Glutamatergic neuron (in vitro differentiated cells): Measurements from ENCODE around the gene UBE3D. TPM values are rescaled to one million over a fixed set of nuclear protein-coding genes. Genes with fewer than 3 reads are reported as not detected.

Source experiments
- DNase-seq: peaks from one replicate; pipeline ENCODE4 v3.0.0; 2022
- H3K27ac Mint-ChIP-seq: one replicate; pipeline ENCODE4 v1.8.0; 2020; ENCODE audit warnings: mild to moderate bottlenecking, mixed read lengths, inconsistent platforms; ENCODE audit not compliant: unreplicated experiment
- H3K27me3 Mint-ChIP-seq: one replicate; pipeline ENCODE4 v1.8.0; 2020; ENCODE audit warnings: mild to moderate bottlenecking, moderate library complexity, mixed read lengths, inconsistent platforms; ENCODE audit not compliant: unreplicated experiment
- H3K36me3 Mint-ChIP-seq: one replicate; pipeline ENCODE4 v1.8.0; 2020; ENCODE audit warnings: mild to moderate bottlenecking, mixed read lengths, inconsistent platforms; ENCODE audit not compliant: unreplicated experiment
- H3K4me1 Mint-ChIP-seq: one replicate; pipeline ENCODE4 v1.8.0; 2020; ENCODE audit warnings: mild to moderate bottlenecking, low read depth, mixed read lengths, inconsistent platforms; ENCODE audit not compliant: unreplicated experiment
- H3K4me3 Mint-ChIP-seq: one replicate; pipeline ENCODE4 v1.8.0; 2020; ENCODE audit warnings: mild to moderate bottlenecking, mixed read lengths, inconsistent platforms; ENCODE audit not compliant: unreplicated experiment
- H3K9me3 Mint-ChIP-seq: one replicate; pipeline ENCODE4 v1.8.0; 2020; ENCODE audit warnings: mild to moderate bottlenecking, moderate library complexity, mixed read lengths, inconsistent platforms; ENCODE audit not compliant: unreplicated experiment
- CTCF ChIP-seq: fragments of 200-600 bp; sonication (generic); IDR thresholded peaks from one replicate; pipeline ENCODE4 v1.5.0; 2021; ENCODE audit not compliant: partially characterized antibody, unreplicated experiment
- total RNA-seq: library from RNA; stranded (reverse); fragmentation: NEBNext Ultra II Directional; extraction: Animal tissue kit (Norgen Biotek cat#: 25700); gene quantifications from one replicate; pipeline ENCODE4 v1.2.1, GENCODE V29; 2021; ENCODE audit not compliant: unreplicated experiment

UBE3D gene
- total RNA-seq, 1 donor from 2014 or later, result 12.3 TPM

GRCh38 chr6:82874867-82875266 lies 190.8 kb downstream of the UBE3D start:
- no peak for DNase-seq
- H3K4me1 Mint-ChIP-seq, result no peaks in the 10 kb centered on the region
- no peak overlapping the region for H3K27ac Mint-ChIP-seq
- H3K4me3 Mint-ChIP-seq, result no peak overlapping the region
- no peaks in the 10 kb centered on the region for H3K36me3 Mint-ChIP-seq
- no peaks in the 10 kb centered on the region for H3K9me3 Mint-ChIP-seq
- TF ChIP-seq CTCF, result no peak
- no peaks in the 10 kb centered on the region for H3K27me3 Mint-ChIP-seq

GRCh38 chr6:82872185-82872584 lies 193.5 kb downstream of the UBE3D start:
- DNase-seq, result no peak
- Mint-ChIP-seq H3K4me3 (no peak overlapping the region), H3K27ac (no peak overlapping the region), H3K9me3 (peaks cover 2% of the 10 kb centered on the region), H3K4me1 (no peaks in the 10 kb centered on the region), H3K36me3 (no peaks in the 10 kb centered on the region), H3K27me3 (no peaks in the 10 kb centered on the region)
- no peak for TF ChIP-seq CTCF

GRCh38 chr6:82870582-82871172 lies 195.0 kb downstream of the UBE3D start:
- no peaks in the 10 kb centered on the region for H3K27me3 Mint-ChIP-seq
- no peak overlapping the region for H3K27ac Mint-ChIP-seq
- no peak for TF ChIP-seq CTCF
- H3K4me1 Mint-ChIP-seq, result no peaks in the 10 kb centered on the region
- DNase-seq, result no peak
- no peaks in the 10 kb centered on the region for H3K36me3 Mint-ChIP-seq
- H3K4me3 Mint-ChIP-seq, result no peak overlapping the region
- peaks cover 2% of the 10 kb centered on the region for H3K9me3 Mint-ChIP-seq

- Mint-ChIP-seq H3K4me3 (no peak overlapping the region), H3K4me1 (no peaks in the 10 kb centered on the region), H3K36me3 (no peaks in the 10 kb centered on the region), H3K9me3 (peaks cover 2% of the 10 kb centered on the region), H3K27me3 (no peaks in the 10 kb centered on the region), H3K27ac (no peak overlapping the region)
- DNase-seq, result no peak
- no peak for TF ChIP-seq CTCF
Measured at GRCh38 chr6:82869493-82869892, 196.1 kb downstream of the UBE3D start.

GRCh38 chr6:82867946-82868345 lies 197.7 kb downstream of the UBE3D start:
- Mint-ChIP-seq H3K4me3 (no peak overlapping the region), H3K9me3 (peaks cover 4% of the 10 kb centered on the region), H3K27me3 (no peaks in the 10 kb centered on the region), H3K4me1 (no peaks in the 10 kb centered on the region), H3K27ac (no peak overlapping the region), H3K36me3 (no peaks in the 10 kb centered on the region)
- no peak for DNase-seq
- no peak for TF ChIP-seq CTCF
